GM23338 (cell line): ENCODE measurements around the gene PPCDC. TPM values are rescaled to one million over a fixed set of nuclear protein-coding genes. Genes with fewer than 3 reads are reported as not detected.
A peak's percentile ranks its signal among the peaks of the same experiment; 100 is the strongest.

Experiments
- ATAC-seq: fragments of 200-7000 bp; cut with Tn5 transposase; 3 replicates; pipeline ENCODE4 v1.9.1; 2020
- DNase-seq: peaks from one replicate; pipeline ENCODE4 v3.0.0-alpha.2; 2015; ENCODE audit warnings: low spot score
- H2AFZ ChIP-seq: fragments of 200-600 bp; sonication (generic); 2 replicates; pipeline ENCODE4 v1.8.0; 2016; ENCODE audit warnings: antibody characterized with exemption, mild to moderate bottlenecking, moderate library complexity
- H3F3A ChIP-seq: fragments of 200-600 bp; sonication (generic); replicated peaks from 2 replicates; pipeline ENCODE4 v1.8.0; 2017; ENCODE audit warnings: antibody characterized with exemption, mixed run types, low read depth
- H3K27ac ChIP-seq: fragments of 200-600 bp; sonication (generic); 2 replicates; pipeline ENCODE4 v1.6.1; 2016; ENCODE audit warnings: low read depth
- H3K27me3 ChIP-seq: fragments of 200-600 bp; sonication (generic); 2 replicates; pipeline ENCODE4 v1.8.0; 2016; ENCODE audit warnings: mild to moderate bottlenecking, mixed run types, moderate library complexity; ENCODE audit not compliant: insufficient read depth
- H3K36me3 ChIP-seq: fragments of 200-600 bp; sonication (generic); 2 replicates; pipeline ENCODE4 v1.8.0; 2016; ENCODE audit warnings: mild to moderate bottlenecking; ENCODE audit not compliant: insufficient read depth
- H3K4me1 ChIP-seq: fragments of 200-600 bp; sonication (generic); 2 replicates; pipeline ENCODE4 v1.8.0; 2016; ENCODE audit warnings: mild to moderate bottlenecking, moderate library complexity; ENCODE audit not compliant: insufficient read depth
- H3K4me2 ChIP-seq: fragments of 200-600 bp; sonication (generic); 2 replicates; pipeline ENCODE4 v1.7.1; 2017; ENCODE audit warnings: mixed run types
- H3K4me3 ChIP-seq: fragments of 200-600 bp; sonication (generic); 2 replicates; pipeline ENCODE4 v1.6.1; 2016; ENCODE audit warnings: mixed run types
- H3K79me2 ChIP-seq: fragments of 200-600 bp; sonication (generic); replicated peaks from 2 replicates; pipeline ENCODE4 v1.8.0; 2017; ENCODE audit warnings: mild to moderate bottlenecking; ENCODE audit not compliant: insufficient read depth
- H3K9me2 ChIP-seq: fragments of 200-600 bp; sonication (generic); 2 replicates; pipeline ENCODE4 v1.8.0; 2017; ENCODE audit not compliant: insufficient read depth
- H4K20me1 ChIP-seq: fragments of 200-600 bp; sonication (generic); replicated peaks from 2 replicates; pipeline ENCODE4 v1.8.0; 2017; ENCODE audit warnings: mild to moderate bottlenecking; ENCODE audit not compliant: insufficient read depth
- H3K27ac Mint-ChIP-seq: 2 replicates; pipeline ENCODE4 v1.8.0; 2020; ENCODE audit warnings: inconsistent platforms, mild to moderate bottlenecking, moderate library complexity, mixed read lengths
- H3K27me3 Mint-ChIP-seq: 3 replicates; pipeline ENCODE4 v1.8.0; 2022; ENCODE audit warnings: low read depth, mild to moderate bottlenecking, moderate library complexity, mixed read lengths, inconsistent platforms; ENCODE audit not compliant: insufficient read depth, poor library complexity
- H3K36me3 Mint-ChIP-seq: 3 replicates; pipeline ENCODE4 v1.8.0; 2021; ENCODE audit warnings: low read depth, mild to moderate bottlenecking, inconsistent platforms, moderate library complexity, mixed read lengths
- H3K4me1 Mint-ChIP-seq: 3 replicates; pipeline ENCODE4 v1.8.0; 2020; ENCODE audit warnings: mild to moderate bottlenecking, inconsistent platforms, mixed read lengths
- H3K4me3 Mint-ChIP-seq: 3 replicates; pipeline ENCODE4 v1.8.0; 2021; ENCODE audit warnings: moderate library complexity, mild to moderate bottlenecking, inconsistent platforms, mixed read lengths
- H3K9me3 Mint-ChIP-seq: 3 replicates; pipeline ENCODE4 v1.8.0; 2020; ENCODE audit warnings: moderate library complexity, mild to moderate bottlenecking, inconsistent platforms, mixed read lengths
- CREB1 ChIP-seq: fragments of 250-450 bp; sonication (Bioruptor Pico); IDR thresholded peaks from 2 replicates; pipeline ENCODE4 v1.5.0; 2020; ENCODE audit warnings: low read depth, mild to moderate bottlenecking, moderate library complexity
- ETS1 ChIP-seq: IDR thresholded peaks from 2 replicates; pipeline ENCODE4 v1.6.1; 2016; ENCODE audit warnings: antibody characterized with exemption
- EZH2 ChIP-seq: fragments of 200-600 bp; sonication (generic); IDR thresholded peaks from one replicate; pipeline ENCODE4 v1.8.0; 2017; ENCODE audit warnings: antibody characterized with exemption, mild to moderate bottlenecking, low read depth; ENCODE audit not compliant: unreplicated experiment
- EZH2phosphoT487 ChIP-seq: fragments of 200-600 bp; sonication (generic); IDR thresholded peaks from one replicate; pipeline ENCODE4 v1.8.1; 2018; ENCODE audit warnings: antibody characterized with exemption; ENCODE audit not compliant: unreplicated experiment
- NANOG ChIP-seq: IDR thresholded peaks from 2 replicates; pipeline ENCODE4 v1.6.1; 2016; ENCODE audit warnings: antibody characterized with exemption, borderline replicate concordance
- POLR2AphosphoS5 ChIP-seq: IDR thresholded peaks from 2 replicates; pipeline ENCODE4 v1.6.1; 2016; ENCODE audit warnings: antibody characterized with exemption, low read depth
- REST ChIP-seq: IDR thresholded peaks from one replicate; pipeline ENCODE4 v1.6.1; 2018; ENCODE audit warnings: antibody characterized with exemption; ENCODE audit not compliant: unreplicated experiment
- ZNF114 ChIP-seq: fragments of 250-450 bp; sonication (Bioruptor Pico); IDR thresholded peaks from 2 replicates; pipeline ENCODE4 v1.5.0; 2020; ENCODE audit warnings: mild to moderate bottlenecking, moderate library complexity
- ZNF331 ChIP-seq: fragments of 250-450 bp; sonication (Bioruptor Pico); IDR thresholded peaks from 2 replicates; pipeline ENCODE4 v1.5.0; 2020; ENCODE audit warnings: low read depth, mild to moderate bottlenecking, moderate library complexity
- ZNF462 ChIP-seq: fragments of 250-450 bp; sonication (Bioruptor Pico); IDR thresholded peaks from 2 replicates; pipeline ENCODE4 v1.5.0; 2020; ENCODE audit warnings: mild to moderate bottlenecking, moderate library complexity
- polyA plus RNA-seq: library from polyadenylated mRNA; unstranded; fragments of >200 nt; fragmentation: Nextera tagmentation; extraction: Ambion mirVana; gene quantifications from 2 replicates; pipeline ENCODE4 v1.2.1, GENCODE V29; 2016
- total RNA-seq: library from RNA; depleted of rRNA; stranded (reverse); fragments of >200 nt; shearing (Covaris generic); gene quantifications from 2 replicates; pipeline ENCODE4 v1.2.3, GENCODE V29; 2014

Gene PPCDC
- total and polyA plus RNA-seq, 2 experiments from 2014 or later, result 17.8 to 40.2 TPM

- TF ChIP-seq ETS1, result no peak
- TF ChIP-seq REST, result no peak
- TF ChIP-seq EZH2, result no peak
- no peak for TF ChIP-seq POLR2AphosphoS5
- TF ChIP-seq NANOG, result no peak
- TF ChIP-seq EZH2phosphoT487, result no peak
Measured at GRCh38 chr15:75048394-75048793, 25.0 kb downstream of the PPCDC start (continued).

GRCh38 chr15:75049392-75049791, 26.0 kb downstream of the PPCDC start:
- Histone ChIP-seq H3K4me1 (peaks cover 7% of the 10 kb centered on the region), H3K36me3 (no peaks in the 10 kb centered on the region), H2AFZ (no peak overlapping the region), H3F3A (no peaks in the 10 kb centered on the region), H3K27me3 (no peaks in the 10 kb centered on the region), H3K4me2 (no peak overlapping the region), H3K9me2 (no peaks in the 10 kb centered on the region), H4K20me1 (no peaks in the 10 kb centered on the region; the same call in 1 of the 2 replicates), H3K79me2 (no peaks in the 10 kb centered on the region), H3K4me3 (no peak overlapping the region), H3K27ac (no peak overlapping the region)
- Mint-ChIP-seq H3K4me3 (no peak overlapping the region), H3K27me3 (peaks cover 6% of the 10 kb centered on the region), H3K36me3 (no peaks in the 10 kb centered on the region; the same call in 2 of the 3 replicates), H3K4me1 (peaks cover 18% of the 10 kb centered on the region), H3K9me3 (no peaks in the 10 kb centered on the region), H3K27ac (0 out of 2 replicates have a peak overlapping the region, but pooled peaks have one; percentile 24)
- TF ChIP-seq EZH2, result no peak
- no peak for TF ChIP-seq ZNF114 (CRISPR knock-in tag)
- TF ChIP-seq POLR2AphosphoS5, result no peak
- TF ChIP-seq ZNF331 (CRISPR knock-in tag), result no peak
- no peak for TF ChIP-seq CREB1 (CRISPR knock-in tag)
- DNase-seq, result no peak
- ATAC-seq, result no peak

- Histone ChIP-seq H2AFZ (no peak overlapping the region), H3K4me1 (peaks cover 7% of the 10 kb centered on the region), H3K4me3 (no peak overlapping the region), H3K79me2 (no peaks in the 10 kb centered on the region), H3K36me3 (no peaks in the 10 kb centered on the region), H3K4me2 (no peak overlapping the region), H3K27ac (no peak overlapping the region), H4K20me1 (no peaks in the 10 kb centered on the region; the same call in 1 of the 2 replicates), H3K27me3 (no peaks in the 10 kb centered on the region), H3K9me2 (no peaks in the 10 kb centered on the region), H3F3A (no peaks in the 10 kb centered on the region)
- H3K9me3 Mint-ChIP-seq, result no peaks in the 10 kb centered on the region
- ATAC-seq, result no peak
- H3K36me3 Mint-ChIP-seq, result no peaks in the 10 kb centered on the region; the same call in 2 of the 3 replicates
- H3K4me1 Mint-ChIP-seq, result peaks cover 18% of the 10 kb centered on the region
- no peak overlapping the region for H3K4me3 Mint-ChIP-seq
- no peak overlapping the region for H3K27ac Mint-ChIP-seq
- DNase-seq, result no peak
- peaks cover 6% of the 10 kb centered on the region for H3K27me3 Mint-ChIP-seq
- TF ChIP-seq ZNF462 (CRISPR knock-in tag), result no peak
Measured at GRCh38 chr15:75050283-75050682, 26.9 kb downstream of the PPCDC start.
